Measurements from ENCODE around the gene MRPL17.

DNA sequence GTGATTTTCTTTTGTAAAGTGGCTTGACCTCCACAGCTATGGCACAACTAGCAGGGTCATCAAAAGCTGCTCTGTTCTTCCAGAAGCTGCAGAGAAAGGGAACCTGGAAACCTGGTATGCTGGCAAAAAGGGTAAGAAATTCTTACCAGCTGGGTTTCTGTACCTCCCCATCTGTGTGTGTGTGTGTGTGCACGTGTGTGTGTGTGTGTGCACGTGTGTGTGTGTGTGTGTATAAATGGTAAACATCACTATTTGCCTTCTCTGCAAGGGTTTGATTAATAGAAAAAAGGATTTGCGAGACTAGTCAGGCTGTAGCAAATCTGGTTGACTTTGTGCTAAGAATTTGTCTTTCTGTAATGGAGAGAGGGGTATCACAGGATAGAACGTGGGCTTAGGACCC, 4.7 kb upstream of the MRPL17 start:
- TF ChIP-seq EZH2 (IDR thresholded peaks at IDR 0.05) (no peak), EZH2phosphoT487 (IDR thresholded peaks at IDR 0.05; ENCODE audit: borderline replicate concordance) (no peak), POLR2A (IDR thresholded peaks at IDR 0.05; ENCODE audit: borderline replicate concordance, extremely low read depth, insufficient read depth, insufficient read length) (no peak), ZNF274 (IDR thresholded peaks at IDR 0.05; ENCODE audit: low read depth, low read length) (no peak), SIN3A (IDR thresholded peaks at IDR 0.05; ENCODE audit: low read depth) (no peak), EGR1 (IDR thresholded peaks at IDR 0.05; ENCODE audit: low read depth) (no peak), ELF1 (IDR thresholded peaks at IDR 0.05; ENCODE audit: borderline replicate concordance, low read depth) (no peak), CEBPB (IDR thresholded peaks at IDR 0.05; ENCODE audit: low read depth) (no peak), SP1 (IDR thresholded peaks at IDR 0.05; ENCODE audit: low read depth) (no peak), RAD21 (IDR thresholded peaks at IDR 0.05; ENCODE audit: low read depth) (no peak), FOSL1 (IDR thresholded peaks at IDR 0.05; ENCODE audit: low read depth) (no peak)
- TF ChIP-seq, protein P1, sequence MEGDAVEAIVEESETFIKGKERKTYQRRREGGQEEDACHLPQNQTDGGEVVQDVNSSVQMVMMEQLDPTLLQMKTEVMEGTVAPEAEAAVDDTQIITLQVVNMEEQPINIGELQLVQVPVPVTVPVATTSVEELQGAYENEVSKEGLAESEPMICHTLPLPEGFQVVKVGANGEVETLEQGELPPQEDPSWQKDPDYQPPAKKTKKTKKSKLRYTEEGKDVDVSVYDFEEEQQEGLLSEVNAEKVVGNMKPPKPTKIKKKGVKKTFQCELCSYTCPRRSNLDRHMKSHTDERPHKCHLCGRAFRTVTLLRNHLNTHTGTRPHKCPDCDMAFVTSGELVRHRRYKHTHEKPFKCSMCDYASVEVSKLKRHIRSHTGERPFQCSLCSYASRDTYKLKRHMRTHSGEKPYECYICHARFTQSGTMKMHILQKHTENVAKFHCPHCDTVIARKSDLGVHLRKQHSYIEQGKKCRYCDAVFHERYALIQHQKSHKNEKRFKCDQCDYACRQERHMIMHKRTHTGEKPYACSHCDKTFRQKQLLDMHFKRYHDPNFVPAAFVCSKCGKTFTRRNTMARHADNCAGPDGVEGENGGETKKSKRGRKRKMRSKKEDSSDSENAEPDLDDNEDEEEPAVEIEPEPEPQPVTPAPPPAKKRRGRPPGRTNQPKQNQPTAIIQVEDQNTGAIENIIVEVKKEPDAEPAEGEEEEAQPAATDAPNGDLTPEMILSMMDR (IDR thresholded peaks at IDR 0.05 in 2 of 3, conservative IDR thresholded peaks at IDR 0.05 in 1 of 3; ENCODE audit: borderline replicate concordance in 1 of 3, insufficient read depth in 1 of 3, low read depth in 2 of 3, low read length in 2 of 3), result no peak
- TF ChIP-seq, protein P2, sequence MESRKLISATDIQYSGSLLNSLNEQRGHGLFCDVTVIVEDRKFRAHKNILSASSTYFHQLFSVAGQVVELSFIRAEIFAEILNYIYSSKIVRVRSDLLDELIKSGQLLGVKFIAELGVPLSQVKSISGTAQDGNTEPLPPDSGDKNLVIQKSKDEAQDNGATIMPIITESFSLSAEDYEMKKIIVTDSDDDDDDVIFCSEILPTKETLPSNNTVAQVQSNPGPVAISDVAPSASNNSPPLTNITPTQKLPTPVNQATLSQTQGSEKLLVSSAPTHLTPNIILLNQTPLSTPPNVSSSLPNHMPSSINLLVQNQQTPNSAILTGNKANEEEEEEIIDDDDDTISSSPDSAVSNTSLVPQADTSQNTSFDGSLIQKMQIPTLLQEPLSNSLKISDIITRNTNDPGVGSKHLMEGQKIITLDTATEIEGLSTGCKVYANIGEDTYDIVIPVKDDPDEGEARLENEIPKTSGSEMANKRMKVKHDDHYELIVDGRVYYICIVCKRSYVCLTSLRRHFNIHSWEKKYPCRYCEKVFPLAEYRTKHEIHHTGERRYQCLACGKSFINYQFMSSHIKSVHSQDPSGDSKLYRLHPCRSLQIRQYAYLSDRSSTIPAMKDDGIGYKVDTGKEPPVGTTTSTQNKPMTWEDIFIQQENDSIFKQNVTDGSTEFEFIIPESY (IDR thresholded peaks at IDR 0.05; ENCODE audit: extremely low read depth, insufficient replicate concordance, low read length), result no peak
- TF ChIP-seq, protein P3, sequence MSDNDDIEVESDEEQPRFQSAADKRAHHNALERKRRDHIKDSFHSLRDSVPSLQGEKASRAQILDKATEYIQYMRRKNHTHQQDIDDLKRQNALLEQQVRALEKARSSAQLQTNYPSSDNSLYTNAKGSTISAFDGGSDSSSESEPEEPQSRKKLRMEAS (IDR thresholded peaks at IDR 0.05), result no peak
